Fibroblast of the conjunctiva (primary cell): ENCODE measurements around the gene WIPF1.

Experiments
- DNase-seq: peaks from one replicate; pipeline ENCODE4 v3.0.0-alpha.2; 2010; ENCODE audit warnings: low read depth

Gene WIPF1

GRCh38 chr2:174540893-174541292 is 56.7 kb downstream of the WIPF1 start:
- DNase-seq = no peak

GRCh38 chr2:174535757-174536703 is 61.6 kb downstream of the WIPF1 start:
- no peak for DNase-seq

GRCh38 chr2:174535083-174535482 is 62.5 kb downstream of the WIPF1 start:
- DNase-seq = no peak

GRCh38 chr2:174529916-174530315 is 67.7 kb downstream of the WIPF1 start:
- no peak for DNase-seq

- DNase-seq = no peak
Observed at GRCh38 chr2:174527959-174528358, 69.6 kb downstream of the WIPF1 start.

- no peak for DNase-seq
Observed at GRCh38 chr2:174527101-174527721, 70.4 kb downstream of the WIPF1 start.

GRCh38 chr2:174524527-174524926 is 73.1 kb downstream of the WIPF1 start:
- DNase-seq = no peak

GRCh38 chr2:174522553-174522952 is 75.1 kb downstream of the WIPF1 start:
- DNase-seq = no peak

- DNase-seq = no peak
Observed at GRCh38 chr2:174518395-174518794, 79.2 kb downstream of the WIPF1 start.

GRCh38 chr2:174516501-174517378 is 80.9 kb downstream of the WIPF1 start:
- no peak for DNase-seq

GRCh38 chr2:174512345-174512744 is 85.3 kb downstream of the WIPF1 start:
- DNase-seq = no peak

GRCh38 chr2:174511580-174512260 is 85.9 kb downstream of the WIPF1 start:
- no peak for DNase-seq

GRCh38 chr2:174510583-174511189 is 86.9 kb downstream of the WIPF1 start:
- no peak for DNase-seq
